ENCODE data around the gene DAZAP2.

DNA sequence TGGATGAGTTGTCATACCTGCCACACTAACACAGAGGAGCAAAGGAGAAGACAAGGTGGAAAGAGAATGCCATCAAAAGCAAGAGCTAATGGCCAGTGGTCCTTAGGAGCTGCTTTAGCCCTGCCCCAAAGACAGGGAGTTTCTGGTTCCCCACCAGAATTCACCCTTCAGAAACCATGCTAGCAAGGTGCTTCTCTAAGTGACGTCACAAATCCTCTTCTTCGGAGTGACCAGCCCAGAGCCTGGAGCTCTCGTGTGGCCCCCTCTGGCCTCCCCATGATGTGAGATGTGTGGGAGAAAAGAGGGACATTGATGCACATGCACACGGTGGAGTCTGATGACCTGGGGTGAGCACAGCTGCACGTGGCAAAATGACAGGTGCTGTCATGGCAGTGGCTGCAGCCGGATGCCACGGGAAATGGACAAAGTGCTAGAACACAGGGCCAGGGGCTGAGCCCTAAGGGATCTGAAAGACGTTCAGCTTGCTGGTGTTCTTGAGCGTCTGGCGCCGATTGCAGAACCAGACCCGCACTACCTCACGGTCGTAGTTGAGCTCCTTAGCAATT is 48.8 kb upstream of the DAZAP2 start:
- no peak for TF ChIP-seq RBBP5 (IDR thresholded peaks at IDR 0.05; ENCODE audit: borderline replicate concordance, insufficient read depth, low read length, poor library complexity, severe bottlenecking)
- TF ChIP-seq ZSCAN29 (IDR thresholded peaks at IDR 0.05) = no peak
- TF ChIP-seq SP1 (CRISPR knock-in tag; IDR thresholded peaks at IDR 0.05) = no peak

Data from K562 (cell line).